ENCODE measurements around the gene GXYLT1.

GXYLT1 gene

GRCh38 chr12:42144158-42144407 is 591 bp downstream of the GXYLT1 start:
- TF ChIP-seq ZFX (IDR thresholded peaks at IDR 0.05) = no peak
- TF ChIP-seq CTCF (conservative IDR thresholded peaks at IDR 0.05) = no peak
- H3K27ac ChIP-seq = peak overlapping the region; percentile 86

- TF ChIP-seq CTCF (conservative IDR thresholded peaks at IDR 0.05) (no peak), ZFX (IDR thresholded peaks at IDR 0.05) (no peak)
- peak overlapping the region; percentile 86 for H3K27ac ChIP-seq
Measured at GRCh38 chr12:42143452-42144157, 1.1 kb downstream of the GXYLT1 start.

GRCh38 chr12:42141981-42142606 is 2.6 kb downstream of the GXYLT1 start:
- TF ChIP-seq CTCF (conservative IDR thresholded peaks at IDR 0.05) = no peak
- TF ChIP-seq ZFX (IDR thresholded peaks at IDR 0.05) = no peak
- no peak overlapping the region for H3K27ac ChIP-seq

- no peak overlapping the region for H3K27ac ChIP-seq
- TF ChIP-seq CTCF (conservative IDR thresholded peaks at IDR 0.05) (no peak), ZFX (IDR thresholded peaks at IDR 0.05) (no peak)
Measured at GRCh38 chr12:42140901-42141300, 3.8 kb downstream of the GXYLT1 start.

GRCh38 chr12:42135259-42135814 is 9.3 kb downstream of the GXYLT1 start:
- TF ChIP-seq ZFX (IDR thresholded peaks at IDR 0.05) (no peak), CTCF (conservative IDR thresholded peaks at IDR 0.05) (no peak)
- H3K27ac ChIP-seq = no peak overlapping the region

- H3K27ac ChIP-seq = peak overlapping the region; percentile 30; the same call in 1 of the 2 replicates
- TF ChIP-seq CTCF (conservative IDR thresholded peaks at IDR 0.05) (no peak), ZFX (IDR thresholded peaks at IDR 0.05) (no peak)
Measured at GRCh38 chr12:42130672-42131402, 13.8 kb downstream of the GXYLT1 start.

Data from C4-2B (cell line).